IPS-NIHi7 (cell line): ENCODE measurements around the gene MOB2.

Experiments
- DNase-seq: peaks from one replicate; pipeline ENCODE4 v3.0.0; 2012; ENCODE audit warnings: mixed read lengths; ENCODE audit errors: extremely low spot score

Gene MOB2

DNA sequence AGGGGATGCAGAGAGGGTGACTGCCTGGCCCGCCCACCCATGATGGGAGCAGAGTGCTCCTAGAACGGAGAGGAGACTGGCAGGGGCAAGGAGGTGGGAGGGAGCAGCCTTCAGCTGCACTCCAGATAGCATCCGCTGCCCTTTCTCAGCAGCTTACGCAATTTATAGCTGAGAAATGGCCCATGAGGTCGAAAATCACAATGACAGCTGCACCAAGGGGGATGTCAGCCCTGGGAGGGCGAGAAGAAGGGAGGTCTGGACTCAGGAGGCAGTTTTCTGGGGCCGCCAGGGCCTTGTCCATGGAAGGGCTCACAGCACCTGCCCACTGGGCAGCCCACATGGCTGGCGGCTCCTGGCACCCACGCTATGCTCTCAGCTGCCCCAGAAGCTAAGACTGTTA, 17.6 kb upstream of the MOB2 start:
- no peak for DNase-seq

DNA sequence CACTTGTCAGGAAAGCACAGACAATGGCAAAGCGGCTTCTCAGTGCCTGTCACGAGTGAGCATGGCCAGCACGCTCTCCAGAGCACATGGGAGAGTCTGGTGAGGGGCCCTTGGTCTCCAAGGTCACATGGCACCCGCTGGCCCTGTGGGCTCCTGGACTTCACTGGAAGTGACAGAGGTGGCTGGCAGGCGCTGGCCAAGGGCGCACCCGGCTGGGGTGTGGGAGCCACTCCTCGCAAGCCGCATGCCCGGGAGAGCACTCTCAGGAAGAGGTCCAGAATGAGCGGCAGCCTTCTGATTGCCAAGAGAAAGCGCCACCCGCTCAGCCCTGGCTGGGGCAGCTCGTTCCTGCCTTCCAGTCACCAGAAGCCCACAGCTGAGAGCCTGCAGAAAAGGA, 17.1 kb upstream of the MOB2 start:
- no peak for DNase-seq

DNA sequence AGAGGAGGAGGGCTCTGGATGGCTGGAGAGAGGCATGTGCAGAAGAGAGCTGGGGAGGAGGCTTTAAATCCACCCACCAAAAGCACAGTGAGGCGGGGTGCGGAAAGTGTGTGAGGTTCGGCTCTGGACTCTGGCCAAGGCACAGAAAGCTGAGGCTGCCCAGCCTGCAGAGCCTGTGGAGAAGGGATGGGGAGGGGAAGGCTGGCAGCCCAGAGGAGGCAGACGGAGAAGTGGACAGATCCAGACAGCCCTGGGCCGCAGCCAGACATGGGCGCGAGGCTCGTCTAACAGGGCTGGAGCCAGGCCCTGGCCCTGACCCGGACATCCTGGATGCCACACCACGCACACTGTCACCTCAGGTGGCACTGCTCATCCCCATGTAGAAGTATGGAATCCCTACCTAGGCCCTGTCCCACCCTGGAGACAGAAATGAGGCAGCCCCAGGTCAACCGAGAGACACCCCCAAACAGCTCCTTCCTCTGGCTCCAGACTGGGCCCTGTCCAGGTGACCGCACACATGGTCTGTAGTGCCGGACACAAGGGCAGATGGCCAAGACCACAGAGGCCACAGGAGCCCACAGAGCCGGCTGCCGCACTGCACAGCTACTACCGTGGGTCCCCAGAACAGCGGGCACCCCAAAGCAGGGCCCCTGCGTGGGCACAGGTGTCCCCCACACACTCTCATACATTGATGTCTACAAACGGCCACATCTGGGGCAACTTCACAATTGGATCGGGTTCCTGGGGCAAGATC, 16.6 kb upstream of the MOB2 start:
- DNase-seq = no peak

DNA sequence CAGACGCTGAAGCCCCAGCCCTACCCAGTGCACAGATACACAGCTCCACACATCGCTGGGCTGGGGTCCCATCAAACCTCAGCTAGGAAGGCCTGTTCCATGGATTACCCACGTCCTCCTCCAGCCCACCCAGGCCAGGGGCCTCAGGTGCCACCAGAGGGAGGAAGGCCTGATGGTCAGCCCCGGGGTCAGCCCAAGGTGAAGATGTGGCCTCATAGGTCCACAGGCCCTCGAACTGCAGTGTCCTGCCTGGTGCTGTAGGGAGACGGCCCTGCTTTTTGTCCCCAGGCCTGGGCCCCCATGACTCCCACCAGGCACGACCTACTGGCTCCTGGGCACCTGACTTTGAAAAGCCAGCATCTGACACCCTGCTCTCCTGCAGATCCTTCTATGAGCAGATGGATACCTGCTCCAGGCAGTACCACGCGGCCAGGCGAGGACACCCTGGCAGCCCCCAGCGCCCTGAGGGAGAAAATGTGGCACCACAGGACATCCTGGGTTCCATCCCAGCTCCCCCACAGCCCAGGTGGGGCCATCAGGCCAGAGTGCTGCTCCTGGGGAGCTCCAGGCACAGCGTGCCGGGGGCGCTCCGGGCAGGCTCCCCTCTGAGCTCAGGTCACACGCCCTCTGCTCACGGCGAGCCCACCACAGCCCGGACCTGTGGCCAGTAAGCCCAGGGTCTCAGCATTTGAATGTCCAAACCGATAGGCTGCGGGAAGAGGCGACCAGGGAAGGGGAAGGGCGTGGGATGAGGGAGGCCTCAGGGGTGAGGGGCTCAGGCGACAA, 15.8 kb upstream of the MOB2 start:
- DNase-seq = no peak

DNA sequence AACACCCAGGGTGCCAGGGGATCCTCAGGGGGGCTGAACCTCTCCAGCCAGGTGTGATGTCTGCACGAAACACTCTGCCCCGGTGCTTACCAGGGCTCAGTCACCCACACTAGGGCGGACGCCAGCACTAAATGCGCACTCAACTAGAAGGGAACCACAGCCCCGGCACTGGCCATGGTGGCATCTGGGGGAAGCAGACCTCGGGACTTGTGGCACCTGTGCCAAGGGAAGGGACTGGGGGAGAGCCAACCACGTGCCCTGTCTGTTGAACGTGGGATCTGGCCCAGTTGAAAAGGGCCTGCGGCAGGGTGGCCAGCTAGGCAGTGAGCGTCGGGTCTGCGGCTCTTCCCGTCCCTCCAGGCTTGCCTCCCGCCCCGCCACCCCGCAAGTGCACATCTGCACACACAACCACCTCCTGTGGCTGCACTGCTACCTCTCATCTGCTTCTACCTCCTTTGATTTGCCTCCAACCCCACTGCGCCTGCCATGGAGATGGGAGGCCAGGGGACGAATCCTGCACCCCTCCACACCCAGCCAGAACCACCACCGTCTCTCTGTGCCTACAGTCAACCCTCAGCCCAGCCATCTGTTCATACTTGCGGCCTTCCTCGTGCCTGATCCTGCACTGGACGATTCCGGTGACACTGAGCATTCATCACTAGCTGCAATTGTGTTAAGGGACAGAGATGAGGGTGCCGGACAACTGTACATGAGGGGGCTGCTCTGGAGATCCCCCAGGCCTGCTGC, 15.0 kb upstream of the MOB2 start:
- no peak for DNase-seq

DNA sequence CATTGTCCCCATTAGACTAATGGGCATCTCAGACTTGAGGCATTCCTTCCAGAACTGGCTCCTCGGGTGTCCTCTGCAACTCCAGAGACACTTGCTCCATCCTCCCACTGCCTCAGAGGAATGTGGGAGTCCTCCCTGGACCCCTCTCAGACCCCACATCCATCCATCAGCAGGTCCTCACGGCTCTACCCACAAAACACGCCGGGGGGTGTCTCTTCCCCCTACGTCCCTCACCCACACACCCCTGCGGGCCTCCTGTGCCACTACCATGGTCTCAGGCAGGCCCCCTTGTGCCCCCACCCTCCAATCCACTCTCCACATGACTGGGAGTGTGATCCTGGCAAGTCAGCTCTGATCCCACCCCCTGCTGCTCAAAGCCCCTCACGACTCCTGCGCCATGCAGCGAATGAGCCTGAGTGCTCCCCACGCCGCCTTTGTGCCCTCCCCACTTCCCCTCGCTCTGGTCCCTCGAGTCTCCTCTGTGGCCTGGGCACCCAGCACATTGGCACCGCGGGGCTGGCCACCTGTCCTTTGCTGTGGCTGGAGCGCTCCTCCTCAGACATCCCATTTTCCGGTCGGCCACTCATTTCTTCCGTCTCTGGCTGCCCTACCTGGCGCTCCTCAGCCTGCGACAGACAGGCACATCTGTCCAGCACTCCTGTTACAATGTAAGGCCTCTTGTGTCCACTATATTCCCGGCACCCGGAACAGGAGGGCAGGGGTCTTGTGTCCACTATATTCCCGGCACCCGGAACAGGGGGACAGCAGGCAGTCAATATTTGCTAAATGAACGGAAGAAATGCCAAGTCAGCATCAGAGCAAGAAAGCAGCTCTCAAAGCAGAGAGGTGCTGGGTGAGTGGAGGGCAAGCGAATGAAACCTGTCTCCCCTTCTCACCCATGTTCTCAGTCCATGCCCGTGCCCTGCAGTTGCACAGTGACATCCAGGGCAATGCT, 14.2 kb upstream of the MOB2 start:
- no peak for DNase-seq

DNA sequence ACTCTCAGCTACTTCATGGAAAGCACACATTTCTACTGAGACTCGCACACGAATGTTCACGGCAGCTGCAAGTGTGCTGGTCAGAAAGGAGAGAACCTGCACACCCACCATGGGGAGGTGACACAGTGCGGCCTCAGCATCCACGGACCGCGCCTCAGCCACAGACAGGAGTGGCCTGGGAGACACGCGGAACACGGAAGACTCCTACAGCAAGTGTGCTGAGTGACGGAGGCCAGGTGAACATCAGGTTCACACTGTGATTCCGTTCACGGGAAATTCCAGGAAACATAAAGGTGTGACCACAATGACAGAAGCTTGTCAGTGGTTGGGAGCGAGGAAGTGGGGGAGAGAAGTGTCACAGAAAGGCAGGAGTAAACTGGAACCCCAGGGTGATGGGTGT, 13.3 kb upstream of the MOB2 start:
- DNase-seq = no peak

DNA sequence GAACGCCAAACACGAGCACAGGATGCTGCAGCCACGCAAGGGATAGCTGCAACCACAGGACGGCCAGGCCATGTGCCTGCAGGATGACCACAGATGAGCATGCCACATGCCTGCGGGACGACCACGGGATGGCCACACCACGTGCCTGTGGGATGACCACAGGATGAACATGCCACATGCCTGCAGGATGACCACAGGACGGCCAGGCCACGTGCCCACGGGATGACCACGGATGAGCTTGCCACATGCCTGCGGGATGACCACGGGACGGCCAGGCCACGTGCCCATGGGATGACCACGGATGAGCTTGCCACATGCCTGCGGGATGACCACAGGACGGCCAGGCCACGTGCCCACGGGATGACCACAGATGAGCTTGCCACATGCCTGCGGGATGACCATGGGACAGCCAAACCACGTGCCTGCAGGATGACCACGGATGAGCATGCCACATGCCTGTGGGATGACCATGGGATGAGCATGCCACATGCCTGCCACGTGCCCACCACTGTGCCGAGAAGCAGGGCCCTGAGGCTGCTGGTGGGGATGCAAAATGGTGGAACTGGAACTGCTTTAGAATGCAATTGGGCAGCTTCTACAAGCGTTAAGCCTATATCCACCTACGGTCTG, 12.8 kb upstream of the MOB2 start:
- no peak for DNase-seq

DNA sequence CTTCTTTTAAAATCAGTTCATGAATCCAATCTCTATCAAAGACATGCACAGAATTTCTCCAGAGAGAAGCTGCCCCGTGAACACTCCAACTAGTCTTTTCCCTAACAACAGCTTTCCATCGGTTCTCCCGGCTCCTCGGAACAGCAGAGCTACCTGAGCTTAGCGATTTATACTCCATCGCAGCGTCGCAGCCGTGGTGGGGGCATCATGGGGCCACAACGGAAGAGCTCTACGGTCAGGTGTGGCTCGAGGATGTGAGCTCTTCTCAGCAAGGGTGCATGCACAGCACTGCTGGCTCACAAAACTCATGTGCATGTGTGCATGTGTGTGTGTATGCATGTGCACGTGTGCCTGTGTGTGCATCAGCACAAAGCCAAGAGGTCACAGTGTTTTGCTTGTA, 11.7 kb upstream of the MOB2 start:
- DNase-seq = no peak

DNA sequence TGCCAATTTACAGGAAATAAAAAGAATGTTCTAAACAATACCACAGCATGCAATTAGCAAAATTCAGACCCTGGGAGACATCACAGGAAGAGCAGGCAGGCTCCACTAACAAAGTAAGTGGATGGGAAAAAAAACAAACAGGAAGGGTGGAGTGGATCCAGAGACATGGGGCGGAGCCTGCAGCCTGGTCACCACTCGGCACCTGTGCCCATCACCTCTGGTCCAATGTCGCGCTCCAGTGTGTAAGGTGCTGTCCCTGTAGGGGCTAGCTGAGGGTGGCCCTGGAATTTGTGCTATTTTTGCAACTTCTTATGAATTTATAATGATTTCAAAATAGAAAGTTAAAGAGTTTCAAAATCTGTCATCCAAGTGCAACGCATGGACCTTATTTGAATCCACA, 11.0 kb upstream of the MOB2 start:
- no peak for DNase-seq

DNA sequence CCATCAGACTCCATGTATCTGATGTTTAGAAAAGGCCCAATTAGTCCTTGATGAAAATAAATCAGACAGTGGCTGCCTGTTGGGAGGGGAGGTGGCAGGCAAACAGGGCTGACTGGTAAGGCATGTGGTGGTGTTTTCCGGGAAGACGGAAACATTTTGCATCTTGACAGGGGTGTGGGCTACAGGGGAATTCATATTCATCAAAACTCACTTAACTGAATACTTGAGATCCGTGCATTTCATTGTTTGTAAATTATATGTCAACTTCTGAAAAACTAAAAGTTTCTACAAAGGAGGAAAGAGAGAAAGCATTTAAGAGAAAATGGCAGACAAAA, 10.1 kb upstream of the MOB2 start:
- no peak for DNase-seq

DNA sequence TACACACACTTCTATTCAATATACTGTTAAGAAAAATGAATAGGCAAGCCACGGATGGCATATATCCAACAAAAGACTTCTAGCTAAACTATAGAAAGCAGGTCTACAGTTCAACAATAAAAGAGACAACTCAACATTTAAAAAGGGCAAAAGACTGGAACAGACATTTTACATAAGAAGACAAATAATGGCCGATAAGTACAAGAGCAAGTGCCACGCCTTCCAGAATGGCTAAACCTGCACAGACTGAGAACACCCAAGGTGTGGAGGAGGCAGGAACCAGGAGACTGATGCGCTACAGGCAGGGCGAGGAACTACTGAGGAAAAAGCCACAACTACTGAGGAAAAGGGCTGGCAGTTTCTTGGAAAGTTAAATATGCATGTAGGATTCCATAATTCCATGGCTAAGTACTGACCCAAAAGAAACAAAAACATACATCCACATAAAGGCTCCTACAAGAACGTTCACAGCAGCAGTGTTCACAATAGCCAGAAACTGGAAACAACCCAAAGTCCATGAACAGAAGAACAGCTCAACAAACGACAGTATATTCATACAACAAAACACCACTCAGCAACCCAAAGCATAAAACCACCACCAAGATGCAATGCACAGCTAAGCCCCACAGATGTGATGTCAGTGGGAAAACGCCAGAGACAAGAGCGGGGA, 9.6 kb upstream of the MOB2 start:
- no peak for DNase-seq

DNA sequence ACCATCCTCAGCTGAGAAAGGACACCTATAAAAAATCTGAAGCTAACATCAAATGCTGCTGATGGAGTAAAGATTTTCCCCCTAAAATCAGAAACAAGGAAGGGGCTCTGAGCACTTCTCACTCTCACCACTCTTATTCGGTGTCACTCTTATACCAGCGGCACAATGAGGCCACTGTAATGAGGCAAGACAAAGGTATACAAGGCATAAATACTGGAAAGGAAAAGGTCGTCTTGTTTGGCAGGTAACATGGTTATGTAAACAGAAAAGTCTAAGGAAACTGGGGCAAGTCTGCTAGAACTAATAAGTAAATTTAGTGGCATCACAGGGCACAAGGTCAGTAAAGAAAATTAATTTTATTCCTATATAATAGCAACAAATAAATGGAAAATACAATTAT, 8.1 kb upstream of the MOB2 start:
- DNase-seq = no peak

DNA sequence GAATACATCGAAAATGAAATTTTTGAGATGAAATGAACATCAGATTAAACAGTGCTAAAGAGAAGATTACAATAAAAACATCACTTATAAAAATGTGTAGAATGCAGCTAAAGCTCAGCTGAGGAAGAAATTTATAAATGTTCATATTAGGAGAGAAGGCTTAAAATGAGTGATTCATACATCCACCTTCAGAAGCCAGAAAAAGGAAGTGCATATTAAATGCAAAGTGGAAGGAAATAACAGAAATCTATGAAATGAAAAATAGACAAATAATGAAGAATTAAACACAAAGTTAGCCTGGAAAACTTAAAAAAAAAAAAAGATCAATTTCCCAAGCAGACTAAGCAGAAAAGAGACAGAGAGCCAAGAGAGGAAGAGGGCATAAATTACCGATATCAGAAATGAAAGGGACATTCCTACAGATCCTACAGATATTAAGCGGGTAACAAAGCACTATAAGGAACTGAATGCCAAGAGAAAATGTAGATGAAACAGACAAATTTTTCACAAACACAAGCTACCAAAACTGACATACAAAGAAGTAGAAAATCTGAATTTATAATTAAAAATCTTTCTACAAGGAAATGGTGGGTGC, 7.2 kb upstream of the MOB2 start:
- DNase-seq = no peak

DNA sequence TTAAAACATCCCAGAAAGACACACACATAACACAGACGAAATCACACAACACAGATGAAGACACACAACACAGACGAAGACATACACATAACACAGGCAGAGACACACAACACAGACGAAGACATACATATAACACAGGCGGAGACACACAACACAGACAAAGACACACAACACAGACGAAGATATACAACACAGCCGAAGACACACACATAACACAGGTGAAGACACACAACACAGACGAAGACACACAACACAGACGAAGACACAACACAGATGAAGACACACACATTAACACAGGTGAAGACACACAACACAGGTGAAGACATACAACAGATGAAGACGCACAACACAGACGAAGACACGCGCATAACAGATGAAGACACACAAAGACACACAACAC, 4.8 kb upstream of the MOB2 start:
- no peak for DNase-seq

DNA sequence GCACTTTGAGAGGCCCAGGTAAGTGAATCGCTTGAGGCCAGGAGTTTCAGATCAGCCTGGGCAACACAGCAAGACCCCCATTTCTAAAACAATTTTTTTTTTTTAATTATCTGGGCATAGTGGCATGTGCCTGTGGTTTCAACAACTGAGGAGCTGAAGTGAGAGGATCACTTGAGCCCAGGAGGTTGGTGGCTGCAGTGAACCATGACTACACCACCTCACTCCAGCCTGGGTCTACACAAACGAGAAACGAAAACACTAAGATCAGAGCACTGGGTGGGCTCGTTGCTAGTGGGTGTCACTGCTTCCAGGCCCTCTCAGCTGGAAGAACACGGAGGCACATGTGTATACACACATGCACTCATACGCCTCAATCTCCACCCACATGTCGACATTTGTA, 4.1 kb upstream of the MOB2 start:
- no peak for DNase-seq

DNA sequence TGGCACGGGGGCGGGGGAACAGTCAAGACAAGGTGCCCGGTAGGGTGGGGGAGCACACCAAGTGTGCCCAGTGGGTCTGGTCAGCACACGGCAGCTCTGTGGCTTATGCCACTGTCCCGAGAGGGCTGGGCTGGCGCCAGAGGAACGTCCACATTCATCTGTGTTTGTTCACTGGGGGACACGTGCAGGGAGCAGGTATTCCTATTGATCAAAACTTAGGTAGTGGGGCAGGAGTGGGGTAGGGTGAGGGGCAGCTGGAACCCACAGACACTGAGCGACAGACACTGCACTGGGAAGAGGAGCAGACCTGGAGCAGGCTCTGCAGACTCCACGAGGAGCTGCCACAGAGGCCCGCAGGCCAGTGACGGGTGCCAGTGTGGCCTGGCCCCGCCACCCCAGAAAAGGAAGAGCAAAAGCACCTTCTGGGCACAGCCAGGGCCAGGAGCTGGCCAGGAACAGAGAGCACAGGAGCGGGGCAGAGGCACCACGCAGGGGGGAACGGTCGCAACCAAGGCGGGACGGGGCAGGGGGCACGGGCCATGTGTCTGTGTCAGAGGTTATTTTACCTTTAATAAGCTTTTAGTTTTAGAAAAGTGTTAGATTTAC, 2.1 kb upstream of the MOB2 start:
- DNase-seq = no peak

DNA sequence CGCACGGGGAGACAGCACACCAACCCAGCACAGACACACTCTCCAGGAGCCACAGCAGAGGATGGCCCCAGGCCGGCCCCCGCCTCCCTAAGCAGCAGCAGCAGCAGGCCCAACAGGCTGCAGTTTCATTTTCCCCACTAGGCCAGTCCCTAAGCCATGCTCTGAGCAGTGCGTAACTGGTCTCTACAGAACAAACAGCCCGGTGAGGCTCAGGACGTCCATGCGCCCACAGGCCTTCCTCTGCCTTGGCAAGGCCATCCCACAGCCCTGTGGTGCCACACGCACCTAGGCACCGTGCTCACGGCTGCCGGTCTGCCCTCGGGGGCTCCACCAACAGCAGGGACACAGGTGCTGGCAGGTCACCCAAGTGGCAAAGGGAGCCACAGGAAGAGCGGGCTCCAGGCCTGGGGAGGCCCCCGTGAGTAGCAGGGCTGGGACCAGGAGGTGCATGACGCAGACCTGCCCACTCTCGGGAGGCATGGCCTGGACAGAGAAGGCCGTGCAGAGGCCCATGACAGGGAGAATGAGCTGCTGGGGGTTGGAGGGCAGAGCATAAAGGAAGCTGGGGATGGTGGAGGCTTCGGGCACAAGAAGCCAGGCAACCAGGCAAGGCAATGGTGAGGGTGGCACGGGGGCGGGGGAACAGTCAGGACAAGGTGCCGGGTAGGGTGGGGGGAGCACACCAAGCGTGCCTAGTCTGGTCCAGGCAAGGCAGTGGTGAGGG, 1.4 kb upstream of the MOB2 start:
- DNase-seq = no peak
